H1 (cell line): ENCODE measurements around the gene RNF175.

Experiments used
- POLR2A ChIP-seq, 2 experiments: IDR thresholded peaks; 1 replicate in 1 of 2; 2 replicates in 1 of 2; pipeline ENCODE4 v1.6.1; 2011; ENCODE audit warnings: low read depth in 2 of 2, low read length in 2 of 2, mild to moderate bottlenecking in 2 of 2; ENCODE audit errors: control extremely low read depth in 1 of 2
- TCF12 ChIP-seq: IDR thresholded peaks from 2 replicates; pipeline ENCODE4 v1.6.1; 2011; ENCODE audit warnings: low read depth, mild to moderate bottlenecking, low read length
- TF ChIP-seq, protein P1 (sequence below), 3 experiments: IDR thresholded peaks; 1 replicate in 2 of 3; 2 replicates in 1 of 3; pipeline versions ENCODE4 v1.5.1 to v1.6.1; 2011; ENCODE audit warnings: low read length in 3 of 3, mild to moderate bottlenecking in 3 of 3, inconsistent platforms in 2 of 3, low read depth in 1 of 3, moderate library complexity in 1 of 3; ENCODE audit not compliant: insufficient read depth in 1 of 3; ENCODE audit errors: control extremely low read depth in 1 of 3
- TF ChIP-seq, protein P2 (sequence below): IDR thresholded peaks from 2 replicates; pipeline ENCODE4 v1.6.1; 2012; ENCODE audit warnings: inconsistent platforms

DNA sequence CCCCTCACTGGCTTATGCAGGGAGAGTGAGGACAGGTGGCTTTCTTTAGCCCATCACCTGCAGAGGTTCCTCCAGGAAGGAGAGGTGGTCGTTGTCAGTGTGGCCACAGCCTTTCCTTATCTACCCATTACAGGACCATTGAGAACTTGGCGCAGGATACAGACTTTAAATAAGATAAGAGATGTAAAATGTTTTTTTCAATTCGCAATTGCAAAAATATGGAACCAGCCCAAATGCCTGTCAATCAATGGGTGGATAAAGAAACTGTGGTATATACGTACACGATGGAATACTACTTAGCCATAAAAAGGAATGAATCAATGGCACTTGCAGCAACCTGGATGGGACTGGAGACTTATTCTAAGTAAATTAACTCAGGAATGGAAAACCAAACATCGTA lies 6.9 kb upstream of the RNF175 start:
- TF ChIP-seq POLR2A (IDR thresholded peaks at IDR 0.05; ENCODE audit: control extremely low read depth in 1 of 2, low read depth in 2 of 2, low read length in 2 of 2) = no peak
- TF ChIP-seq, protein P1, sequence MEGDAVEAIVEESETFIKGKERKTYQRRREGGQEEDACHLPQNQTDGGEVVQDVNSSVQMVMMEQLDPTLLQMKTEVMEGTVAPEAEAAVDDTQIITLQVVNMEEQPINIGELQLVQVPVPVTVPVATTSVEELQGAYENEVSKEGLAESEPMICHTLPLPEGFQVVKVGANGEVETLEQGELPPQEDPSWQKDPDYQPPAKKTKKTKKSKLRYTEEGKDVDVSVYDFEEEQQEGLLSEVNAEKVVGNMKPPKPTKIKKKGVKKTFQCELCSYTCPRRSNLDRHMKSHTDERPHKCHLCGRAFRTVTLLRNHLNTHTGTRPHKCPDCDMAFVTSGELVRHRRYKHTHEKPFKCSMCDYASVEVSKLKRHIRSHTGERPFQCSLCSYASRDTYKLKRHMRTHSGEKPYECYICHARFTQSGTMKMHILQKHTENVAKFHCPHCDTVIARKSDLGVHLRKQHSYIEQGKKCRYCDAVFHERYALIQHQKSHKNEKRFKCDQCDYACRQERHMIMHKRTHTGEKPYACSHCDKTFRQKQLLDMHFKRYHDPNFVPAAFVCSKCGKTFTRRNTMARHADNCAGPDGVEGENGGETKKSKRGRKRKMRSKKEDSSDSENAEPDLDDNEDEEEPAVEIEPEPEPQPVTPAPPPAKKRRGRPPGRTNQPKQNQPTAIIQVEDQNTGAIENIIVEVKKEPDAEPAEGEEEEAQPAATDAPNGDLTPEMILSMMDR (IDR thresholded peaks at IDR 0.05; ENCODE audit: control extremely low read depth in 1 of 3, insufficient read depth in 1 of 3, low read depth in 1 of 3, low read length in 3 of 3) = no peak
- TF ChIP-seq, protein P2, sequence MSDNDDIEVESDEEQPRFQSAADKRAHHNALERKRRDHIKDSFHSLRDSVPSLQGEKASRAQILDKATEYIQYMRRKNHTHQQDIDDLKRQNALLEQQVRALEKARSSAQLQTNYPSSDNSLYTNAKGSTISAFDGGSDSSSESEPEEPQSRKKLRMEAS = no peak
- TF ChIP-seq TCF12 = no peak
